ENCODE results near the gene SMIM32.

The SMIM32 gene

DNA sequence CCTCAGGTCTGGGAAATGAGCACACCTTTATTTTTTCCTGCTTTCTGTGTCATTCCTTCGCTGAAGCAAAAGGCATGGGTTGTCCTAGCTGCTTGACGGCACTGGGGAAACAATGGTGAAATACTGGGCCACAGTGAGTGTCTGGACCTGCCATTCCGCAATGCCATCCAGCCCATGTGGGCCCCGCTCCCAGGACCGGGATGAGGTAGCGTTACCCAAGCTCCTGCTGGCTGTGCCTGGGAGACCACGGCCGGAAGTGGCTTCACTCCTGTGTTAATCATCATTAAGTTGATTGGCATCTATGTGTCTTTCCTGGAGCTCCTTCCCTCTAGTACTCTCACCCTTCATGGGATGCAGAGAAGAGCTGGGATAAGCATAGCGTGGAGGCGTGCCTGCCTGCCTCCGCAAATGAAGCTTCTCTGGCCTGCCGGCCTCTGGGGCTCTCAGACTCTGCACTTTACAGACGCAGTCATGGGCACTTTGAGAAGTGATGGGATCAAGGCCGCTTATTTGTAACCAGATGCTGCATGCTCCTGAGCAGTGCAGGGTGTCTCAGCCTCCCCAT is 16.5 kb upstream of the SMIM32 start:
- TF ChIP-seq, protein P1, sequence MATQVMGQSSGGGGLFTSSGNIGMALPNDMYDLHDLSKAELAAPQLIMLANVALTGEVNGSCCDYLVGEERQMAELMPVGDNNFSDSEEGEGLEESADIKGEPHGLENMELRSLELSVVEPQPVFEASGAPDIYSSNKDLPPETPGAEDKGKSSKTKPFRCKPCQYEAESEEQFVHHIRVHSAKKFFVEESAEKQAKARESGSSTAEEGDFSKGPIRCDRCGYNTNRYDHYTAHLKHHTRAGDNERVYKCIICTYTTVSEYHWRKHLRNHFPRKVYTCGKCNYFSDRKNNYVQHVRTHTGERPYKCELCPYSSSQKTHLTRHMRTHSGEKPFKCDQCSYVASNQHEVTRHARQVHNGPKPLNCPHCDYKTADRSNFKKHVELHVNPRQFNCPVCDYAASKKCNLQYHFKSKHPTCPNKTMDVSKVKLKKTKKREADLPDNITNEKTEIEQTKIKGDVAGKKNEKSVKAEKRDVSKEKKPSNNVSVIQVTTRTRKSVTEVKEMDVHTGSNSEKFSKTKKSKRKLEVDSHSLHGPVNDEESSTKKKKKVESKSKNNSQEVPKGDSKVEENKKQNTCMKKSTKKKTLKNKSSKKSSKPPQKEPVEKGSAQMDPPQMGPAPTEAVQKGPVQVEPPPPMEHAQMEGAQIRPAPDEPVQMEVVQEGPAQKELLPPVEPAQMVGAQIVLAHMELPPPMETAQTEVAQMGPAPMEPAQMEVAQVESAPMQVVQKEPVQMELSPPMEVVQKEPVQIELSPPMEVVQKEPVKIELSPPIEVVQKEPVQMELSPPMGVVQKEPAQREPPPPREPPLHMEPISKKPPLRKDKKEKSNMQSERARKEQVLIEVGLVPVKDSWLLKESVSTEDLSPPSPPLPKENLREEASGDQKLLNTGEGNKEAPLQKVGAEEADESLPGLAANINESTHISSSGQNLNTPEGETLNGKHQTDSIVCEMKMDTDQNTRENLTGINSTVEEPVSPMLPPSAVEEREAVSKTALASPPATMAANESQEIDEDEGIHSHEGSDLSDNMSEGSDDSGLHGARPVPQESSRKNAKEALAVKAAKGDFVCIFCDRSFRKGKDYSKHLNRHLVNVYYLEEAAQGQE (IDR thresholded peaks at IDR 0.05; ENCODE audit: insufficient read depth in 1 of 2, low read depth in 2 of 2, low read length in 2 of 2): no peak
- no peak for TF ChIP-seq TAF1 (IDR thresholded peaks at IDR 0.05; ENCODE audit: borderline replicate concordance, insufficient read depth, low read length)
- no peak for TF ChIP-seq SIN3A (IDR thresholded peaks at IDR 0.05; ENCODE audit: borderline replicate concordance, insufficient read depth, low read length)
- TF ChIP-seq POLR2AphosphoS5 (IDR thresholded peaks at IDR 0.05; ENCODE audit: low read depth, low read length): no peak
- TF ChIP-seq FOXP2 (optimal IDR thresholded peaks at IDR 0.05; ENCODE audit: borderline replicate concordance, extremely low read depth, extremely low read length, insufficient read depth): no peak

DNA sequence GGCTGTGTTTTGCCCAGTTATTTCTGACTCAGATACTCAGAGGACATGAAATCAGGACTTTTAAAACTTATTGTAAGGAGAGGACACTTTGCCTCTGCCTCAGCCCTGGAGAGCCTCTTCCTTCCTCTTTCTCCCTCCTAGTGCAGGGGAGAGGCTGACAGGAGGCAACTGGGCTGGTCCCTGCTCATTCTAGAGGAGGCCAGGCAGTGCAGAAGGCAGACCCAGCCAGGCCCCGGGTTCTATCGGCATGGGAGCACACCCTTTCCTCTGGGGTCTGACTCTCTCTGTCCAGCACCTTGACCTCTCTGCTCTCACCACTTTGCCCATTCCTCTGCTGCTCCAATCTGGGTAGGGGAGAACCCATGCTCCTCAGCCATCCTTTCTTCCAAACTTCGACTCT is 16.0 kb upstream of the SMIM32 start:
- TF ChIP-seq TAF1 (IDR thresholded peaks at IDR 0.05; ENCODE audit: borderline replicate concordance, insufficient read depth, low read length): no peak
- no peak for TF ChIP-seq SIN3A (IDR thresholded peaks at IDR 0.05; ENCODE audit: borderline replicate concordance, insufficient read depth, low read length)
- no peak for TF ChIP-seq POLR2AphosphoS5 (IDR thresholded peaks at IDR 0.05; ENCODE audit: low read depth, low read length)
- no peak for TF ChIP-seq FOXP2 (optimal IDR thresholded peaks at IDR 0.05; ENCODE audit: borderline replicate concordance, extremely low read depth, extremely low read length, insufficient read depth)
- TF ChIP-seq, protein P1 (IDR thresholded peaks at IDR 0.05; ENCODE audit: insufficient read depth in 1 of 2, low read depth in 2 of 2, low read length in 2 of 2): no peak

DNA sequence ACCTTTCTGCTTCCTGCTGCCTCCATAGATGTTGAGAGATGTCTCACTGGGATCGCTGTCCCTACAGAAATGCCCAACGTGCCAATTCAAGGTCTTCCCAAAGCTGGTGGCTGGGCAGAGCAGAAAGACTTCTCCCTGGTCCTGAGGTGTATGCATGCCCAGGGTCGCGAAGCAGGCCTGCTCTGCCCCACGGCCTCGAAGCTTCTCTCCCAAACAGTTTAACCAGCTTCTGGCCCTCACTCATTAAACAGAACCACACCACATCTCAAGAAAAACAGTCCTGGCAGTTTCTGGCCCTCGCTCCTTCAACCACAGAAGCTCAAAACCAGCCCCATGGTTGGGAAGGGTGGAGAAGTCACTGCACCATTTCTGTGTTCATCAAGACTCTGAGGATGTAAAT is 14.7 kb upstream of the SMIM32 start:
- TF ChIP-seq FOXP2 (optimal IDR thresholded peaks at IDR 0.05; ENCODE audit: borderline replicate concordance, extremely low read depth, extremely low read length, insufficient read depth): no peak
- TF ChIP-seq SIN3A (IDR thresholded peaks at IDR 0.05; ENCODE audit: borderline replicate concordance, insufficient read depth, low read length): no peak

DNA sequence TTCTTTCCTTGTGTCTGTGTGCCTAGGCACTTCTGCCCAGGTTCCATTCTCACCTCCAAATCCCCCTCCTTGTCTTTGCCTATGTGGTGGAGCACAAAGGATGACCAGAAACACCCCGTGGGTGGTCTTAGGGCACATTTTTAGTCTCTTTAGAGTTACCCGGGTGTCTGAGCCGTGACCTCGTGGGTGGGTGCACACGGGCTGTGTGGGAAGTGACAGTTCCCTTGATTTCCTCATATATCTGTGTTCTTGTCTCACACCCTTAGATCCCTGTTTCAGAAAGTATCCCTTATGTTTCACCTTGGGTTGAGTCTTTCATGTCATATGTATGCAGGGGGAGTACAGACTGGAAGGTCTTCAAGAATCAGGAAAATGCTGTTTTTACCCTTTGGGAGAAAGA is 13.4 kb upstream of the SMIM32 start:
- TF ChIP-seq, protein P1 (IDR thresholded peaks at IDR 0.05; ENCODE audit: insufficient read depth in 1 of 2, low read depth in 2 of 2, low read length in 2 of 2): no peak
- no peak for TF ChIP-seq TAF1 (IDR thresholded peaks at IDR 0.05; ENCODE audit: borderline replicate concordance, insufficient read depth, low read length)
- TF ChIP-seq FOXP2 (optimal IDR thresholded peaks at IDR 0.05; ENCODE audit: borderline replicate concordance, extremely low read depth, extremely low read length, insufficient read depth): no peak
- TF ChIP-seq SIN3A (IDR thresholded peaks at IDR 0.05; ENCODE audit: borderline replicate concordance, insufficient read depth, low read length): no peak
- TF ChIP-seq POLR2AphosphoS5 (IDR thresholded peaks at IDR 0.05; ENCODE audit: low read depth, low read length): no peak

DNA sequence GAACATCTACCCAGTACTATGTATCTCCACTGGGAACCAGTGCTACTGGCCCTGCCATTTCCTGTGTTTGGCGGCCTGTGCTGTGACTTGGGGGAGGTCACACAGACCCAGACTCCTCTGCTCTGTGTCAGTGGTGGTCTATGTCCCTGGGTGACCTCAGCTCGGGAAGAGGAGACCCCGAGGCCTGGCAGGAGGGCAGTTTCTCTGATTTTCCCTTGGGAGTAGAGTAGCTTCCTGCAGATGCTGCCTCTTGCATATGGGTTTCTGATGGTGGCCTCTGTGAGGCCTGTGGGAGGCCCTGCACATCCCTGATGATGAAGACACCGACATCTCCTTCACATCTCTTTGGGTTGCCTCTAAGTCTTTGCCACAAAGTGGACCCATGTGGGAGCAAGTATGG is 13.0 kb upstream of the SMIM32 start:
- TF ChIP-seq TAF1 (IDR thresholded peaks at IDR 0.05; ENCODE audit: borderline replicate concordance, insufficient read depth, low read length) (no peak), POLR2AphosphoS5 (IDR thresholded peaks at IDR 0.05; ENCODE audit: low read depth, low read length) (no peak), SIN3A (IDR thresholded peaks at IDR 0.05; ENCODE audit: borderline replicate concordance, insufficient read depth, low read length) (no peak), FOXP2 (optimal IDR thresholded peaks at IDR 0.05; ENCODE audit: borderline replicate concordance, extremely low read depth, extremely low read length, insufficient read depth) (no peak)
- TF ChIP-seq, protein P1 (IDR thresholded peaks at IDR 0.05; ENCODE audit: insufficient read depth in 1 of 2, low read depth in 2 of 2, low read length in 2 of 2): no peak

Data from PFSK-1 (cell line).